Naive thymus-derived CD8-positive, alpha-beta T cell (primary cell): ENCODE results near the gene FN1. TPM values are rescaled to one million over a fixed set of nuclear protein-coding genes. Genes with fewer than 3 reads are reported as not detected.

Experiments
- ATAC-seq, 2 donors: fragments of 150-1000 bp; cut with Tn5 transposase in 1 of 2; sonication (Bioruptor Pico), chemical (Tn5 transposase) in 1 of 2; 1 replicate in 1 of 2; 2 replicates in 1 of 2; pipeline ENCODE4 v1.10.0; 2021; ENCODE audit warnings: mild to moderate bottlenecking in 2 of 2, moderate library complexity in 2 of 2
- POLR2A ChIA-PET: fragments of 350-600 bp; sonication (Branson Sonifier 250); formaldehyde crosslinking; loops from one replicate; lab custom pipeline; 2021; ENCODE audit warnings: antibody characterized with exemption; lab: Charles Lee
- DNase-seq, 10 donors: peaks; one replicate each; pipeline versions ENCODE4 v3.0.0 to v3.0.0-alpha.2; 2020 to 2022
- H3K27ac Mint-ChIP-seq, 10 donors: one replicate each; pipeline ENCODE4 v1.8.0; 2020 to 2022; ENCODE audit warnings: mild to moderate bottlenecking in 10 of 10, mixed read lengths in 10 of 10, moderate library complexity in 4 of 10, inconsistent platforms in 1 of 10
- H3K27me3 Mint-ChIP-seq, 5 donors: one replicate each; pipeline ENCODE4 v1.8.0; 2021 to 2022; ENCODE audit warnings: mixed read lengths in 5 of 5
- H3K36me3 Mint-ChIP-seq, 3 donors: one replicate each; pipeline ENCODE4 v1.8.0; 2020 to 2022; ENCODE audit warnings: mixed read lengths in 3 of 3, mild to moderate bottlenecking in 2 of 3, inconsistent platforms in 1 of 3
- H3K4me1 Mint-ChIP-seq, 4 donors: one replicate each; pipeline ENCODE4 v1.8.0; 2021 to 2022; ENCODE audit warnings: mixed read lengths in 4 of 4
- H3K4me3 Mint-ChIP-seq, 10 donors: one replicate each; pipeline ENCODE4 v1.8.0; 2020 to 2022; ENCODE audit warnings: mild to moderate bottlenecking in 10 of 10, mixed read lengths in 10 of 10, moderate library complexity in 6 of 10, inconsistent platforms in 1 of 10
- H3K9me3 Mint-ChIP-seq, 9 donors: one replicate each; pipeline ENCODE4 v1.8.0; 2020 to 2022; ENCODE audit warnings: mixed read lengths in 9 of 9, mild to moderate bottlenecking in 3 of 9, inconsistent platforms in 1 of 9, moderate library complexity in 1 of 9
- polyA plus RNA-seq, 3 donors: library from polyadenylated mRNA; unstranded; fragments of 300-500 nt; fragmentation: Illumina TruSeq; gene quantifications; one replicate each; pipeline ENCODE4 v1.2.3, GENCODE V29; 2021
- total RNA-seq, 8 experiments: library from RNA in 2 of 8; stranded (reverse) in 2 of 8; gene quantifications; one replicate each; pipeline ENCODE4 v1.2.3 and lab custom pipeline; 2021 to 2026

The FN1 gene
- total and polyA plus RNA-seq, 5 experiments from 2014 or later = 0.05 to 1.3 (median 0.63) TPM; not detected in 1

DNA sequence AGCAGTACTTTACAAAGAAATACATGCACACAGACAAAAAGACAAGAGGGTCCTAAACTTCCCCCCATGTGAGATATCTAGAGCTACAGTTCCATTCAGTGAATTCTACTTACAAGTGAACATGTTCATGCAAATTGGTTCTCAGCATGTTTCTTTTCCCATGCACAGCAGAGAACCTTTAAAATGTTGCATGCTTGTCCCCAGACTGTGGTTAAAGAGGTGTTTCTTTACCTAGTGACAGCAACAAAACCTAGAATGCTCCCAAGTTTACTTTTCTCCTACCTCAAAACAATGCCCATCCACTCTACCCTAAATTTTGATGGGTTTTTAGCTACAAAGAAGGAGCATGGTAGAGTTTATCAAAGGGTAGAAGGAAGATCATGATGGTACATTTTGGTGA is 43.7 kb downstream of the FN1 start:
- peaks cover 0 to 7% (median 2%) of the 10 kb centered on the region in 5 donors for H3K27me3 Mint-ChIP-seq
- H3K27ac Mint-ChIP-seq = no peak overlapping the region
- H3K36me3 Mint-ChIP-seq = no peaks in the 10 kb centered on the region
- no peak overlapping the region for H3K4me3 Mint-ChIP-seq
- ATAC-seq (no peak), DNase-seq (no peak)
- POLR2A ChIA-PET = no interaction called here
- no peaks in the 10 kb centered on the region for H3K4me1 Mint-ChIP-seq
- peaks cover 0 to 4% (median 0%) of the 10 kb centered on the region in 9 donors for H3K9me3 Mint-ChIP-seq

DNA sequence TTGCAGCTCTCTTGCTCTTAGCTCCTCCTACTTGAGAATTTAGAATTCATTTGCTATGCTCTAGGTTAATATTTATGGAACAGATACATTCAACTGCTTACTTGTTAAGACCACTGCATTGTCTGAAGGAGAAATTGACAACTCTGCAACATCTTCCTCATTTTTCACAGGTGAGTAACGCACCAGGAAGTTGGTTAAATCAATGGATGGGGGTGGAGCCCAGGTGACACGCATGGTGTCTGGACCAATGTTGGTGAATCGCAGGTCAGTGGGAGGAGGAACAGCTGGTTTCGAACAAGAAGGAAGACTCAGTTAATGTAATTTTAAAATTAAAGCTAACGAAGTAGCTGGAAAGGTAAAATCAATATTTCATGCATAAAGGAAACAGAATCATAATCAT is 44.3 kb downstream of the FN1 start:
- Mint-ChIP-seq H3K27me3 (peaks cover 0 to 7% (median 3%) of the 10 kb centered on the region in 5 donors), H3K4me1 (no peaks in the 10 kb centered on the region), H3K27ac (no peak overlapping the region), H3K36me3 (no peaks in the 10 kb centered on the region), H3K9me3 (peaks cover 0 to 4% (median 0%) of the 10 kb centered on the region in 9 donors), H3K4me3 (no peak overlapping the region)
- POLR2A ChIA-PET = no interaction called here
- DNase-seq (no peak), ATAC-seq (no peak)

DNA sequence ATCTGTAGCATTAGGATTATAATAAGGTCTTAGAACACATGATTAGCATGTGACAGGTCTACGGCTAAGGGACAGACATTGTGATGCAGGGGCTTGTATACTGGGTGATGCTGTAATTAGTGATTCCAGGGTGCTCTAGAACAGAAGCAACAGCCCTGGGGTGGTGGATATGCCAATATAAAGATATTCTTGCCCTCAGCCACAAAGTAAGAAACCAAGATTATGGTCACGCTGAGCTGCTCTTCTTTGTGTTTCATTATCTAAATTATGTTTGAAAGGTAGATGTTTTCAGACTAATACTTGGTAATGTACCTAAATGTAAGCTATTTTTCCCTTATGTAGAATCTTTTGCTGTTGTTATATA is 45.3 kb downstream of the FN1 start:
- POLR2A ChIA-PET = no interaction called here
- peaks cover 0 to 7% (median 0%) of the 10 kb centered on the region in 9 donors for H3K9me3 Mint-ChIP-seq
- peaks cover 0 to 4% (median 0%) of the 10 kb centered on the region in 3 donors for H3K36me3 Mint-ChIP-seq
- no peak overlapping the region for H3K27ac Mint-ChIP-seq
- H3K27me3 Mint-ChIP-seq = peaks cover 0 to 6% (median 3%) of the 10 kb centered on the region in 5 donors
- ATAC-seq (no peak), DNase-seq (no peak)
- H3K4me3 Mint-ChIP-seq = no peak overlapping the region
- H3K4me1 Mint-ChIP-seq = no peaks in the 10 kb centered on the region

DNA sequence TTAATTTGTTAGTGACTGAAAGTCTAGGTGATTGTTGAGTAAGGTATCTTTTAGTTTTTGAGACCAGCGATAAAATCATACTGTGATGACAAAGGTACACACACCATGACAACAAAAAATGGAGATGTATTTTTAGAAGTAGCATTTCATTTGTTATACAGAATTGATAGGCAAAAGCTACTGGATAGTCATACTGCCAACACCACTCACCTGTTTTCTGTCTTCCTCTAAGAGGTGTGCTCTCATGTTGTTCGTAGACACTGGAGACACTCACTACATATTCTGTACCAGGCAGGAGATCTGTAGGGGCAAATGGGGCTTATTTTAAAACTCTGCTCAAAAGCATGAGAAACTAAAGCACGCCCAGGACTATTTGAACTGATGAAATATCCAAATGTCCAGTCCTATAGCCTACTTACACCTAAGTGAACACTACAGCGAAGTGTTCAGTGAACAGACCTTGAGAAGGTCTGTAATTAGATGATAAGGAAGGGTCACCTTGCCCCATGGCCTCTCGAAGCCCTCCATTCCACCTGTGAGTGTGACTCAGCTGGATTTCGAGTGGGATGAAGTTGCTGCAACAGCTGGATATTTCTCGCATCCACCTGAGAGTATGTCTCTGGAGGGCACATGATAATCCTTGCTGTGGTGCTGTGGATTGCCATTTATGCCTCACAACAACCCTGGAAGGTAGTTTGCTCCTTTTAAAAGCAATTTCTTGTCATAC is 47.7 kb downstream of the FN1 start:
- H3K4me1 Mint-ChIP-seq = no peaks in the 10 kb centered on the region
- ATAC-seq (no peak), DNase-seq (no peak)
- no peak overlapping the region for H3K4me3 Mint-ChIP-seq
- peaks cover 0 to 6% (median 0%) of the 10 kb centered on the region in 3 donors for H3K36me3 Mint-ChIP-seq
- H3K27ac Mint-ChIP-seq = no peak overlapping the region
- peaks cover 0 to 7% (median 0%) of the 10 kb centered on the region in 9 donors for H3K9me3 Mint-ChIP-seq
- peaks cover 0 to 3% (median 2%) of the 10 kb centered on the region in 5 donors for H3K27me3 Mint-ChIP-seq
- POLR2A ChIA-PET = no interaction called here

- peaks cover 0 to 3% (median 0%) of the 10 kb centered on the region in 5 donors for H3K27me3 Mint-ChIP-seq
- no peaks in the 10 kb centered on the region for H3K4me1 Mint-ChIP-seq
- H3K27ac Mint-ChIP-seq = no peak overlapping the region
- H3K36me3 Mint-ChIP-seq = peaks cover 0 to 7% (median 0%) of the 10 kb centered on the region in 3 donors
- H3K4me3 Mint-ChIP-seq = no peak overlapping the region
- POLR2A ChIA-PET = no interaction called here
- no peak for DNase-seq
- peaks cover 0 to 6% (median 0%) of the 10 kb centered on the region in 9 donors for H3K9me3 Mint-ChIP-seq
- ATAC-seq = no peak
These were observed 49.3 kb downstream of the FN1 start for GRCh38 chr2:215386566-215386965.

- H3K36me3 Mint-ChIP-seq = peaks cover 0 to 7% (median 0%) of the 10 kb centered on the region in 3 donors
- no peak overlapping the region for H3K27ac Mint-ChIP-seq
- no peak for ATAC-seq
- H3K4me1 Mint-ChIP-seq = no peaks in the 10 kb centered on the region
- DNase-seq = no peak
- peaks cover 0 to 3% (median 0%) of the 10 kb centered on the region in 9 donors for H3K9me3 Mint-ChIP-seq
- peaks cover 0 to 3% (median 0%) of the 10 kb centered on the region in 5 donors for H3K27me3 Mint-ChIP-seq
- H3K4me3 Mint-ChIP-seq = no peak overlapping the region
- POLR2A ChIA-PET = no interaction called here
These were observed 51.2 kb downstream of the FN1 start for GRCh38 chr2:215384710-215385109.

GRCh38 chr2:215383652-215384279 is 52.1 kb downstream of the FN1 start:
- Mint-ChIP-seq H3K36me3 (peaks cover 0 to 7% (median 0%) of the 10 kb centered on the region in 3 donors), H3K9me3 (peaks cover 0 to 3% (median 0%) of the 10 kb centered on the region in 9 donors), H3K27me3 (peaks cover 0 to 3% (median 0%) of the 10 kb centered on the region in 5 donors), H3K27ac (no peak overlapping the region), H3K4me1 (no peaks in the 10 kb centered on the region), H3K4me3 (no peak overlapping the region)
- ATAC-seq = no peak
- POLR2A ChIA-PET = no interaction called here
- DNase-seq = no peak

GRCh38 chr2:215382480-215382879 is 53.4 kb downstream of the FN1 start:
- no peak for DNase-seq
- Mint-ChIP-seq H3K27ac (no peak overlapping the region), H3K4me3 (no peak overlapping the region), H3K27me3 (peaks cover 0 to 3% (median 0%) of the 10 kb centered on the region in 5 donors), H3K36me3 (peaks cover 0 to 11% (median 0%) of the 10 kb centered on the region in 3 donors), H3K9me3 (peaks cover 0 to 3% (median 0%) of the 10 kb centered on the region in 9 donors), H3K4me1 (no peaks in the 10 kb centered on the region)
- ATAC-seq = no peak
- POLR2A ChIA-PET = no interaction called here

- Mint-ChIP-seq H3K36me3 (peaks cover 0 to 15% (median 4%) of the 10 kb centered on the region in 3 donors), H3K9me3 (peaks cover 0 to 3% (median 0%) of the 10 kb centered on the region in 9 donors), H3K27me3 (peaks cover 0 to 3% (median 0%) of the 10 kb centered on the region in 5 donors), H3K27ac (no peak overlapping the region), H3K4me1 (no peaks in the 10 kb centered on the region), H3K4me3 (no peak overlapping the region)
- DNase-seq (no peak), ATAC-seq (no peak)
- POLR2A ChIA-PET = no interaction called here
These were observed 53.9 kb downstream of the FN1 start for GRCh38 chr2:215382011-215382410.

DNA sequence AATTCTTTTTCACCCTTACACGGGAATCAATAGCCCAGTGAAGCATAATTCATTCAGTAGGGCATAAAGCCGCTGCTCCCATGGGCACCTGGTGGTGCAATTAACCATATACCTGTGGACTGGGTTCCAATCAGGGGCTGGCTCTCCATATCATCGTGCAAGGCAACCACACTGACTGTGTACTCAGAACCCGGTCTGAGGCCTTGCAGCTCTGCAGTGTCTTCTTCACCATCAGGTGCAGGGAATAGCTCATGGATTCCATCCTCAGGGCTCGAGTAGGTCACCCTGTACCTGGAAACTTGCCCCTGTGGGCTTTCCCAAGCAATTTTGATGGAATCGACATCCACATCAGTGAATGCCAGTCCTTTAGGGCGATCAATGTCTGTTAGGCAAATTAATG is 55.2 kb downstream of the FN1 start:
- Mint-ChIP-seq H3K4me3 (no peak overlapping the region), H3K4me1 (no peaks in the 10 kb centered on the region), H3K27me3 (no peaks in the 10 kb centered on the region), H3K27ac (peak overlapping the region in 1 of 10 donors; percentile 58), H3K9me3 (no peaks in the 10 kb centered on the region), H3K36me3 (peaks cover 0 to 14% (median 4%) of the 10 kb centered on the region in 3 donors)
- DNase-seq (no peak), ATAC-seq (no peak)
- POLR2A ChIA-PET = no interaction called here

- Mint-ChIP-seq H3K27ac (no peak overlapping the region), H3K4me1 (no peaks in the 10 kb centered on the region), H3K9me3 (no peaks in the 10 kb centered on the region), H3K36me3 (peaks cover 0 to 16% (median 4%) of the 10 kb centered on the region in 3 donors), H3K4me3 (no peak overlapping the region), H3K27me3 (no peaks in the 10 kb centered on the region)
- DNase-seq (no peak), ATAC-seq (no peak)
- POLR2A ChIA-PET = no interaction called here
These were observed 55.9 kb downstream of the FN1 start for GRCh38 chr2:215379948-215380347.

DNA sequence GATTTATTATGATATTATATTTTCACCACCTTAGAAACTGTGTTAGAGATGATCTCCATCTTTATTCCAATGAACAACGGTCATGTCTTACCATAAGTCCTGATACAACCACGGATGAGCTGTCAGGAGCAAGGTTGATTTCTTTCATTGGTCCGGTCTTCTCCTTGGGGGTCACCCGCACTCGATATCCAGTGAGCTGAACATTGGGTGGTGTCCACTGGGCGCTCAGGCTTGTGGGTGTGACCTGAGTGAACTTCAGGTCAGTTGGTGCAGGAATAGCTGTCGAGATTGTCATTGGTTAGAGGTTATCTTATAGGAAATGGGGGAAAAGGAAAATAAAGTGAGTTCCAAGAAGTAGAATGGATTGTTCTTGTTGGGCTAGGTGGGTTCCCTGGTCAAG is 56.8 kb downstream of the FN1 start:
- no peaks in the 10 kb centered on the region for H3K9me3 Mint-ChIP-seq
- ATAC-seq = no peak
- H3K4me1 Mint-ChIP-seq = no peaks in the 10 kb centered on the region
- H3K27me3 Mint-ChIP-seq = no peaks in the 10 kb centered on the region
- H3K4me3 Mint-ChIP-seq = no peak overlapping the region
- no peak overlapping the region for H3K27ac Mint-ChIP-seq
- POLR2A ChIA-PET = no interaction called here
- H3K36me3 Mint-ChIP-seq = peaks cover 0 to 25% (median 8%) of the 10 kb centered on the region in 3 donors
- DNase-seq = no peak

- H3K27ac Mint-ChIP-seq = no peak overlapping the region
- no peaks in the 10 kb centered on the region for H3K9me3 Mint-ChIP-seq
- H3K27me3 Mint-ChIP-seq = no peaks in the 10 kb centered on the region
- ATAC-seq (no peak), DNase-seq (no peak)
- H3K36me3 Mint-ChIP-seq = peaks cover 0 to 27% (median 15%) of the 10 kb centered on the region in 3 donors
- POLR2A ChIA-PET = no interaction called here
- no peaks in the 10 kb centered on the region for H3K4me1 Mint-ChIP-seq
- H3K4me3 Mint-ChIP-seq = no peak overlapping the region
These were observed 57.8 kb downstream of the FN1 start for GRCh38 chr2:215378045-215378444.
